HepG2 (cell line): ENCODE data around the gene MAN1A1. TPM values are rescaled to one million over a fixed set of nuclear protein-coding genes. Genes with fewer than 3 reads are reported as not detected.

Experiments
- ATAC-seq: fragments of 200-7000 bp; cut with Tn5 transposase; 3 replicates; pipeline ENCODE4 v1.9.1; 2020; ENCODE audit warnings: mild to moderate bottlenecking, moderate library complexity
- BruUV-seq: library from RNA; stranded (reverse); fragments of 400-500 nt; replicated peaks from 2 replicates; lab custom pipeline; 2021; lab: Mats Ljungman, UMichigan
- CTCF ChIA-PET: fragments of 300-600 bp; formaldehyde crosslinking; extraction: SDS; loops from one replicate; lab custom pipeline; 2021; ENCODE audit warnings: low total read pairs, inconsistent platforms, low intra/inter-chr PET ratio; lab: Yijun Ruan, JAX
- POLR2A ChIA-PET: fragments of 350-600 bp; sonication (Branson Sonifier 250); formaldehyde crosslinking; loops from one replicate; lab custom pipeline; 2020; ENCODE audit warnings: antibody characterized with exemption, inconsistent platforms; lab: Yijun Ruan, JAX
- DNase-seq: peaks from one replicate; pipeline ENCODE4 v3.0.0-alpha.2; 2015; ENCODE audit warnings: low spot score
- FAIRE-seq: peaks from 3 replicates; lab custom pipeline; 2011; peaks lifted over from hg19 to GRCh38; lab: Jason Lieb, UNC
- H2AFZ ChIP-seq: one replicate; pipeline ENCODE4 v1.6.1; 2011; ENCODE audit warnings: low read length, inconsistent platforms
- H3K27ac ChIP-seq: fragments of 300-600 bp; 3 replicates; pipeline ENCODE4 v1.8.0; 2011; ENCODE audit warnings: mixed run types, mild to moderate bottlenecking, mixed read lengths, low read length, inconsistent platforms; ENCODE audit not compliant: insufficient read depth; ENCODE audit errors: extremely low read length
- H3K27me3 ChIP-seq, 2 experiments: fragments of 200-600 bp in 1 of 2; 2 replicates in 1 of 2; 3 replicates in 1 of 2; pipeline versions ENCODE4 v1.6.0 to v1.8.0; 2011; ENCODE audit warnings: low read length in 2 of 2, mild to moderate bottlenecking in 2 of 2, moderate library complexity in 2 of 2, inconsistent platforms in 1 of 2; ENCODE audit not compliant: insufficient read depth in 2 of 2, control insufficient read depth in 1 of 2
- H3K36me3 ChIP-seq, 2 experiments: fragments of 200-600 bp in 1 of 2; replicated peaks in 1 of 2; 2 replicates in 1 of 2; 3 replicates in 1 of 2; pipeline versions ENCODE4 v1.5.1 to v1.8.0; 2011; ENCODE audit warnings: low read length in 2 of 2, inconsistent platforms in 1 of 2; ENCODE audit not compliant: insufficient read depth in 2 of 2, control insufficient read depth in 1 of 2
- H3K4me1 ChIP-seq: 2 replicates; pipeline ENCODE4 v1.5.1; 2012; ENCODE audit warnings: low read length, inconsistent platforms; ENCODE audit not compliant: insufficient read depth
- H3K4me2 ChIP-seq: 2 replicates; pipeline ENCODE4 v1.6.0; 2011; ENCODE audit warnings: low read depth, low read length, inconsistent platforms
- H3K4me3 ChIP-seq, 3 experiments: fragments of 200-600 bp in 1 of 3; sonication (generic), shearing (Covaris generic) in 1 of 3; replicated peaks in 1 of 3; 2 replicates each; pipeline ENCODE4 v1.5.1; 2011 to 2016; ENCODE audit warnings: low read length in 3 of 3, inconsistent platforms in 2 of 3, low read depth in 2 of 3, mild to moderate bottlenecking in 2 of 3, control low read depth in 1 of 3, mixed read lengths in 1 of 3; ENCODE audit not compliant: insufficient read depth in 1 of 3
- H3K79me2 ChIP-seq: one replicate; pipeline ENCODE4 v1.6.1; 2011; ENCODE audit warnings: low read length, inconsistent platforms; ENCODE audit not compliant: insufficient read depth
- H3K9ac ChIP-seq: 2 replicates; pipeline ENCODE4 v1.6.0; 2011; ENCODE audit warnings: mild to moderate bottlenecking, low read depth, low read length, inconsistent platforms; ENCODE audit not compliant: insufficient read depth
- H3K9me3 ChIP-seq: 2 replicates; pipeline ENCODE4 v1.5.1; 2012; ENCODE audit warnings: mild to moderate bottlenecking, low read length
- H4K20me1 ChIP-seq: 2 replicates; pipeline ENCODE4 v1.6.0; 2011; ENCODE audit warnings: inconsistent platforms, mild to moderate bottlenecking, low read length, moderate library complexity; ENCODE audit not compliant: insufficient read depth
- HNRNPH1 ChIP-seq: fragments of 200-400 bp; formaldehyde crosslinking; optimal IDR thresholded peaks from 2 replicates; pipeline ENCODE3; 2017; ENCODE audit warnings: mild to moderate bottlenecking, low read depth, low read length
- TCF7 ChIP-seq: sonication (generic); IDR thresholded peaks from 2 replicates; pipeline ENCODE4 v1.6.1; 2016; ENCODE audit warnings: antibody characterized with exemption, low read depth
- THAP11 ChIP-seq: IDR thresholded peaks from 2 replicates; pipeline ENCODE4 v1.6.1; 2016; ENCODE audit warnings: missing biosample characterization, missing genetic modification reagents
- ZNF446 ChIP-seq: sonication (generic); formaldehyde crosslinking; IDR thresholded peaks from 2 replicates; pipeline ENCODE4 v1.5.0; 2020; ENCODE audit warnings: mild to moderate bottlenecking, missing genetic modification reagents
- WGBS: methylation state at CpG from one replicate; pipeline ENCODE4 v1.1.6; 2017; ENCODE audit warnings: low lambda C conversion rate; 5-methylcytosine and 5-hydroxymethylcytosine counted together
- in situ Hi-C: cut with HindIII; loops from 2 replicates; pipeline ENCODE4 v1.10.0; 2017; ENCODE audit warnings: low pct_unique_long_range_greater_than_20kb; ENCODE audit not compliant: extremely low pct_ligation_motif_present
- intact Hi-C: fragments of 100-400 bp; cut with micrococcal nuclease; formaldehyde crosslinking; loops from one replicate; pipeline ENCODE4 v1.10.0; 2022; ENCODE audit not compliant: unreplicated experiment
- polyA plus RNA-seq, 8 experiments: library from polyadenylated mRNA; depleted of rRNA in 3 of 8; stranded (reverse) in 7 of 8; unstranded in 1 of 8; fragments of >200 nt; fragmentation: Illumina TruSeq in 4 of 8; extraction: Trizol in 4 of 8; gene quantifications; 2 replicates each; pipeline versions ENCODE4 v1.2.1 to v1.2.3, GENCODE V29; 2011 to 2016; ENCODE audit warnings: low read depth in 4 of 8, missing spikeins in 1 of 8, mixed read lengths in 1 of 8; ENCODE audit not compliant: insufficient read depth in 1 of 8
- total RNA-seq, 5 experiments: library from RNA; depleted of rRNA; stranded (reverse); fragments of >200 nt; fragmentation: Illumina TruSeq; extraction: Trizol; gene quantifications; 2 replicates each; pipeline ENCODE4 v1.2.3, GENCODE V29; 2016; ENCODE audit warnings: low read depth in 1 of 5
- TF ChIP-seq, protein P1 (sequence below): sonication (generic); formaldehyde crosslinking; IDR thresholded peaks from 2 replicates; pipeline ENCODE4 v1.5.1; 2020; ENCODE audit warnings: mild to moderate bottlenecking, missing genetic modification reagents, borderline replicate concordance
- TF ChIP-seq, protein P2 (sequence below): sonication (generic); formaldehyde crosslinking; IDR thresholded peaks from 2 replicates; pipeline ENCODE4 v1.5.0; 2020; ENCODE audit warnings: missing genetic modification reagents
- TF ChIP-seq, protein P3 (sequence below): IDR thresholded peaks from 2 replicates; pipeline ENCODE4 v1.6.1; 2016; ENCODE audit warnings: missing compliant biosample characterization, missing genetic modification reagents, borderline replicate concordance

Gene MAN1A1
- total and polyA plus RNA-seq, 2 of the 13 experiments (the other 11 are each of a cell fraction or from before 2014, with no cell fraction given): 156 to 236 TPM

DNA sequence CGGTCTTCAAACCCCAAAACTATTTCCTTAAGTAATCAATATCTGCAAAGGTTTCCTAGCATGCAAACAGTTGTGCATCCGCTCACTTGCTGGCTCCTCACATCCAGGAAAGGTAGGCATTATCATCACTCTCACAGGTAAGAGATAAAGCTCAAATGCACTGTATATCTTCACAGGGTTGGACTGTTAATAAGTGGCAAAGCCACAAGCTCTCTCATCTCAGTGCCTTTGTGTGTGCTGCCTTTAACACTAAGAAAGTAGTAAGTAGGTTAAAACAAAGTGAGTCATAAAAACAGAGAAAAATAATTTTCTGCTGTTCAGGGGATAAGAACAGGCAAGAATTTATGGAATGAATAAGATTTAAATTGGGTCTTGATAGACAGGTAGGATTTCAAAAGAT, 21.3 kb downstream of the MAN1A1 start:
- CTCF ChIA-PET: no interaction called here
- no peaks in the 10 kb centered on the region for H3K9me3 ChIP-seq
- 89% methylated on average over 2 of the region's 2 CpGs for WGBS
- H3K4me3 ChIP-seq: no peak overlapping the region
- H3K27ac ChIP-seq: no peak overlapping the region
- H3K79me2 ChIP-seq: peaks cover 99% of the 10 kb centered on the region
- FAIRE-seq: no peak
- H3K9ac ChIP-seq: no peak overlapping the region
- H4K20me1 ChIP-seq: peaks cover 98% of the 10 kb centered on the region
- H2AFZ ChIP-seq: no peak overlapping the region
- H3K36me3 ChIP-seq: peaks cover 33 to 81% of the 10 kb centered on the region in 2 experiments
- DNase-seq: no peak
- peaks cover 86% of the 10 kb centered on the region for H3K4me1 ChIP-seq
- TF ChIP-seq HNRNPH1 (no peak), THAP11 (CRISPR knock-in tag) (no peak), TCF7 (no peak), ZNF446 (CRISPR knock-in tag) (no peak)
- TF ChIP-seq, protein P1, sequence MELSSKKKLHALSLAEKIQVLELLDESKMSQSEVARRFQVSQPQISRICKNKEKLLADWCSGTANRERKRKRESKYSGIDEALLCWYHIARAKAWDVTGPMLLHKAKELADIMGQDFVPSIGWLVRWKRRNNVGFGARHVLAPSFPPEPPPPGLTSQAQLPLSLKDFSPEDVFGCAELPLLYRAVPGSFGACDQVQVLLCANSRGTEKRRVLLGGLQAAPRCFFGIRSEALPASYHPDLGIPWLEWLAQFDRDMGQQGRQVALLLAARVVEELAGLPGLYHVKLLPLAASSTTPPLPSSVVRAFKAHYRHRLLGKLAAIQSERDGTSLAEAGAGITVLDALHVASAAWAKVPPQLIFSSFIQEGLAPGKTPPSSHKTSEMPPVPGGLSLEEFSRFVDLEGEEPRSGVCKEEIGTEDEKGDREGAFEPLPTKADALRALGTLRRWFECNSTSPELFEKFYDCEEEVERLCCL: no peak
- TF ChIP-seq, protein P2, sequence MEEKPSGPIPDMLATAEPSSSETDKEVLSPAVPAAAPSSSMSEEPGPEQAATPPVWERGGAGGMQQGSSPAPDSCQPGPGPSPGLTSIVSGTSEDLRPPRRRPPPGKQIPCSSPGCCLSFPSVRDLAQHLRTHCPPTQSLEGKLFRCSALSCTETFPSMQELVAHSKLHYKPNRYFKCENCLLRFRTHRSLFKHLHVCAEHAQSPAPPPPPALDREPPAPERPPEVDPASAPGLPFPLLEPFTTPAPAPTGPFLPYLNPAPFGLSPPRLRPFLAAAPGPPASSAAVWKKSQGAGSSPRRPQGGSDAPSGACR (CRISPR knock-in tag): no peak
- TF ChIP-seq, protein P3, sequence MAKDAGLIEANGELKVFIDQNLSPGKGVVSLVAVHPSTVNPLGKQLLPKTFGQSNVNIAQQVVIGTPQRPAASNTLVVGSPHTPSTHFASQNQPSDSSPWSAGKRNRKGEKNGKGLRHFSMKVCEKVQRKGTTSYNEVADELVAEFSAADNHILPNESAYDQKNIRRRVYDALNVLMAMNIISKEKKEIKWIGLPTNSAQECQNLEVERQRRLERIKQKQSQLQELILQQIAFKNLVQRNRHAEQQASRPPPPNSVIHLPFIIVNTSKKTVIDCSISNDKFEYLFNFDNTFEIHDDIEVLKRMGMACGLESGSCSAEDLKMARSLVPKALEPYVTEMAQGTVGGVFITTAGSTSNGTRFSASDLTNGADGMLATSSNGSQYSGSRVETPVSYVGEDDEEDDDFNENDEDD: no peak
- TF ChIP-seq, all 625 proteins: peak for 0
- Histone ChIP-seq H3K27me3 (no peaks in the 10 kb centered on the region), H3K4me2 (no peak overlapping the region)
- POLR2A ChIA-PET: interaction anchor here (1.4 to 2.5 kb wide), 2 partner anchors 10 to 19 kb away, joined by 5 to 15 read pairs; no protein-coding TSS in a partner anchor
- no peak for ATAC-seq
- BruUV-seq: no TSS peak
- in situ Hi-C loops (no loop called here), intact Hi-C loops (no loop called here)
